GM10847 (cell line): ENCODE measurements around the gene INA.

Experiments
- POLR2A ChIP-seq: IDR thresholded peaks from 2 replicates; pipeline ENCODE4 v1.6.1; 2011; ENCODE audit not compliant: insufficient read length; ENCODE audit errors: extremely low read depth

The INA gene

DNA sequence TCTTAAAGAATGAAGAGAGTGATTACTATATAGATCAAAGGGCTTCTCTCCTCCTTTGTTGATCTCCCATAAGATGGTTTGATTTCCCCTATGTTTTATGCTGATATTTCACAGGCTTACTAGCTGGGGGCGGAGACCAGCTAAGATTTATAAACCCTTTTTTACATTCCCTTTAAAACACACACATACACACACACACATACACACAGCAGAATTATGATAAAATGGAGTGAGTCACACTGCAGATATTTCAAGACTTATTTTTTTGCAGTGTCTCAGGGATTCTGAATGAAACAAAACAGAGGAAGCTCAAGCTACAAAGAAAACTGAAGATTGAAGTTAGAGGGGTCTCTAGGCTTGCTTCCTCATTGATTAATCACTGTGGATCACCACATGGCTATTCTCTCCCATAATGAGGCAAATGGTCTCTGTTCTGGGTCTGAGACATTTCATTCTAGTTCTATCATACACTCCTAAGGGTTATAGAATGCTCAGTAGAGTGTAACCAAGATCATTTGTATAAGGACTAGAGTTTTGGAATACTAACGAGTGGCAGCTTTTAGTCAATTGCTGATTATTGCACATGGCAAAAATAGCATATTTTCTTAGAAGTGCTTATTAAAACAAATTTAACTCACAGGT is 18.6 kb downstream of the INA start:
- TF ChIP-seq POLR2A: no peak

DNA sequence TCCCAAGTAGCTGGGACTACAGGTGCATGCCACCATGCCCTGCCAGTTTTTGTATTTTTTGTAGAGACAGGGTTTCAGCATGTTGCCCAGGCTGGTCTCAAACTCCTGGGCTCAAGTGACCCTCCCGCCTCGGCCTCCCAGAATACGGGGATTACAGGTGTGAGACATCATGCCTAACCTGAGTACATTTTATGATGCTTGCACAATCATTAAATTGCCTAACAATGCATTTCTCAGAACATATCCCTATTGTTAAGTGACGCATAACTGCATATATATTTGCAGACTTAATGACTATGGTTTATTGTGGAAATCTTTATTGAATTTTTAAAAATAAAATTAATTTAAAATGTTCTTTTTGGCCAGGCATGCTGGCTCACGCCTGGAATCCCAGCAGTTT is 30.7 kb downstream of the INA start:
- TF ChIP-seq POLR2A: no peak

DNA sequence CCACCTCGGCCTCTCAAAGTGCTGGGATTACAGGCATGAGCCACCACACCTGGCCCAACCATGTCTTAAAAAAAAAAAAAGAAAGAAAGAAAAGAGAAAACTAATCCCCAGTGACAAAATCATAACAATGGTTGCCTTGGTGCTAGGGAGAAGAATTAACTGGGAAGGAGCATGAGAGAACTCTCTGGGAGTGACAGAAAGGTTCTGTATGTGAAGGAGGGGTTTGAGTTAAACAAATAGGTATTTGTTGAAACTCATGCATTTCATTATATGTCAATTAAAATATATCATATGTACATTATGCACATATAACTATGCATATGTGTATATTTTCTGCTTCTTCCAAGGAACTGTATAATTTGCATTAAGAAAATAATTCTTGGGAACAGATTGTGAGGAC is 33.3 kb downstream of the INA start:
- no peak for TF ChIP-seq POLR2A

DNA sequence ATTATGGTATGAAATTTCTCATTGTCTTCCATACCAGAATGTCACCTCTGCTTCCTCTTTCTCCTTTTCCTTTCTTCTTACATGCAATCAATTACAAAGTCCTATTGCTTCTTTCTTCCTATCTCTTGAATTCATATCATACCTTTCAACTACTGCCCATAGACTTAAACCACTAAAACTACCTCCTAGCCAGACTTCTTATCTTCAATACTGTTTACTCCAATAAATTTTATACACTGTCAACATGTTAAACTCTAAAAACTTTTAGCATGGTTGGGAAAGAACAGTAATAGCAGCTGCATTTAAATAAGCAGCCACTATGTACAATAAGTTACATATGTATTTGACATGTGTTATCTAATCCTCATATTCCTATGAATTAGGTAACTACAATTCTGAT is 39.1 kb downstream of the INA start:
- no peak for TF ChIP-seq POLR2A

DNA sequence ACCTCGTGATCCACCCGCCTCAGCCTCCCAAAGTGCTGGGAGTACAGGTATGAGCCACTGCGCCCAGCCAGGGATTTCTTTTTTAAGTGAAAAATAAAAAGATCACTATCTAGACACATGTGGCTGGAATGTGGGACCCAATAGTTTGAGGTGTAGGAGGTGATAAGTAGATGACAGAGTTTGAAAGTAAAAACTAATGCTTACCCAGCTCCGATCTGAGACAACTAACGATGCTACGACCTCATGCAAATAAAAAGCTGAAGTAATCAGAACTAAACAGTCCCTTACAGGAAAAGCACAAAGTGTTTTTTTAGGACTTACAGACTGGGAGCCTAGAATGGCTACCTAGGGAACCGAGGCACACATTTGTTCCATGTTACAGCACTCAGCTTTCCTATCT is 51.0 kb downstream of the INA start:
- TF ChIP-seq POLR2A: no peak

DNA sequence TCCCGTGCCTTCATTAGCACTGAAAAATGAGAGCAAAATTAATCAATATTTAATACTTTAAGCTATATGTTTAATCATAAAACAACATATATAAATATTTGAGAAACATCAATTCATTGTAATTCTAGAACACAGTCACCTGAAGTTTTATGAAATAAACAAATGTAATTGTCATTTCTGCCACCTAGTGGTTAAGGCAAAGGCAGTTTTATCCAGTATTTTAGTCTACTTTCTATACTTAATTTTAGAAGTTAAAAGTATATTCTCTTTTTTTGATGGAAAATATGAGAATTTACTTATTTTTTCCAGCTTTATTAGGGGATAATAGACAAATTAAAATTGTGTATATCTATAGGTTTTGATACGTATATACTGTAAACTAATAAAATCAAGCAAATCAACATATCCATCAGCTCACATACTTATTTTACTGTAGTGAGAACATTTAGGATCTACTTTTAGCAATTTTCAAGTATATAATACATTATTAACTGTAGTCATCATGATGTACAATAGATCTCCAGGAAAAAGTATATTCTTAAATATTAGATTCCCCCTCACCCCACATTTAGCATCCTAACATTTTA is 57.1 kb downstream of the INA start:
- no peak for TF ChIP-seq POLR2A

DNA sequence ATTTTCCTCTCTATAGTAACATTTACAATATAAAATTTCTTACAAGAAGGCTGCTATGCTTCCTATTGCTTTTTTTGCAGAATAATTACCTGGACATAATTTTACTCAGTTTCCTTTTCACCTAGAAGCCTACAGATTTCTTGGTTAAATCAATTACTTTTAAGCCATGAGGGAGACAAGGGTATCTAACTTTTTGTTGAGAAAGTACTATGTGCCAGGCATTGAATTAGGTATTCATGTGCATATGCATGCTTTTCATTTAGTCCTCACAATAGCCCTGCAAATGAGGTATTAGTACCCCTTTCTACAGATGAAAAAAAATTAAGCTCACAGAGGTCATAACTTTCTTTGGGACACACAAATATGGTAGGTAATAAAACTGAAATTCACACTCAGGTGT is 57.6 kb downstream of the INA start:
- TF ChIP-seq POLR2A: no peak

DNA sequence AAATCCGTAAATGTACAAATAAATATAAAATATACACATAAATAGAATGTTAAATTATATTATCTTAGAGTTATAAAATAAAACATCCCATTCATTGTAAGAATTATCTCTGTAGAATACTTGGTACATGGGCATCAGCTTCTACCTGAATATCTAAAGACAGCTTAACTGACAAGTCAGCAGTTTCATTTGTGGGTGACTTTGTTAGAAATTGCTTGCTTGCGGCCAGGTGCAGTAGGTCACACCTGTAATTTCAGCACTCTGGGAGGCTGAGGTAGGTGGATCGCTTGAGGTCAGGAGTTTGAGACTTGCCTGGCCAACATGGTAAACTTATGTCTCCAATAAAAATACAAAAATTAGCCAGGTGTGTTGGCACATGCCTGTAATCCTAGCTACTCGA is 59.4 kb downstream of the INA start:
- no peak for TF ChIP-seq POLR2A
